ENCODE measurements around the gene TSC22D3.

The TSC22D3 gene

GRCh38 chrX:107758231-107758766 is 17.3 kb downstream of the TSC22D3 start:
- no peak for DNase-seq

- DNase-seq: no peak
Observed at GRCh38 chrX:107755721-107756120, 19.9 kb downstream of the TSC22D3 start.

GRCh38 chrX:107753187-107753586 is 22.4 kb downstream of the TSC22D3 start:
- DNase-seq: no peak

- DNase-seq: no peak
Observed at GRCh38 chrX:107752714-107753113, 22.9 kb downstream of the TSC22D3 start.

GRCh38 chrX:107752043-107752442 is 23.5 kb downstream of the TSC22D3 start:
- DNase-seq: no peak

GRCh38 chrX:107750861-107751445 is 24.6 kb downstream of the TSC22D3 start:
- DNase-seq: no peak

GRCh38 chrX:107750263-107750662 is 25.3 kb downstream of the TSC22D3 start:
- no peak for DNase-seq

- DNase-seq: no peak
Observed at GRCh38 chrX:107748506-107748905, 27.1 kb downstream of the TSC22D3 start.

GRCh38 chrX:107747596-107748161 is 27.9 kb downstream of the TSC22D3 start:
- DNase-seq: no peak

- no peak for DNase-seq
Observed at GRCh38 chrX:107744868-107745267, 30.7 kb downstream of the TSC22D3 start.

GRCh38 chrX:107743995-107744394 is 31.6 kb downstream of the TSC22D3 start:
- no peak for DNase-seq

GRCh38 chrX:107742700-107743191 is 32.8 kb downstream of the TSC22D3 start:
- no peak for DNase-seq

- DNase-seq: no peak
Observed at GRCh38 chrX:107741404-107741790, 34.2 kb downstream of the TSC22D3 start.

- DNase-seq: no peak
Observed at GRCh38 chrX:107739541-107739940, 36.0 kb downstream of the TSC22D3 start.

- DNase-seq: no peak
Observed at GRCh38 chrX:107738768-107739167, 36.8 kb downstream of the TSC22D3 start.

GRCh38 chrX:107738272-107738671 is 37.3 kb downstream of the TSC22D3 start:
- DNase-seq: no peak

GRCh38 chrX:107736781-107737531 is 38.6 kb downstream of the TSC22D3 start:
- DNase-seq: no peak

GRCh38 chrX:107734646-107735045 is 40.9 kb downstream of the TSC22D3 start:
- no peak for DNase-seq

- no peak for DNase-seq
Observed at GRCh38 chrX:107733686-107734085, 41.9 kb downstream of the TSC22D3 start.

- no peak for DNase-seq
Observed at GRCh38 chrX:107731831-107732502, 43.6 kb downstream of the TSC22D3 start.

GRCh38 chrX:107730991-107731766 is 44.4 kb downstream of the TSC22D3 start:
- DNase-seq: no peak

- DNase-seq: no peak
Observed at GRCh38 chrX:107730298-107730655, 45.3 kb downstream of the TSC22D3 start.
